Caki2 (cell line): ENCODE measurements around the gene LRRK1. TPM values are rescaled to one million over a fixed set of nuclear protein-coding genes. Genes with fewer than 3 reads are reported as not detected.

ENCODE experiments used
- DNase-seq: peaks from one replicate; pipeline ENCODE4 v3.0.0-alpha.2; 2015; ENCODE audit warnings: low read depth
- in situ Hi-C: cut with HindIII; loops from 2 replicates; pipeline ENCODE4 v1.10.0; 2016; ENCODE audit warnings: low sequenced_read_pairs, low pct_unique_long_range_greater_than_20kb, mixed read lengths
- total RNA-seq: library from RNA; depleted of rRNA; stranded (reverse); fragments of >200 nt; shearing (Covaris generic); gene quantifications from 2 replicates; pipeline ENCODE4 v1.2.3, GENCODE V29; 2014; ENCODE audit warnings: low replicate concordance

The LRRK1 gene
- total RNA-seq, 1 experiment from 2014 or later: 9.8 TPM

DNA sequence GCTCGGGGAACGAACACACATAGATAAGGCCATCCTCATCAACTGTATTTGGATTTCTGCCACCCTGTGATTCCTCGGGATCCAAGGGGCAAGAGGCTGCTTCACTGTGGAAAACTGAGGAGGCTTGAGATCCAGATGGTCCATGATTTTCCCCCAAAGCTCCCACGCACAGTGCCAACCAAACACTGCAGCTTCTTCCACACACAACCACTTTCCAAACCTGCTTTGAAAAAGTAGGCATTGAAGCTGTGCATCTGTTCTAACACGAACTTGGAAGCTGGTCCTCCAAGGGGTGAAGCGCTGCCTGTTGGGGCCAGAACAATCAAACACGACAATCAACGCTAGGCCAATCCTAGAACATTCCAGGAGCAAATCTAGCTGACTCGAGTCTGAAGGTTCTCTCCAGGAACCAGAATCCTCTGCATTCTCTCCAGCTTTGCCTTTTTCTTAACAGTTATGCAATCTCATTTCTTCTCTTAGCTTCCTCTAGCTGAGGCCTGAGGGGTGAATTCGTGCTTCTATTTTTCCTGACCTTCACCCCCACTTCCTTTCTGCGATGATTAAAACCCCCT is 104.4 kb downstream of the LRRK1 start:
- DNase-seq: no peak
- in situ Hi-C loops: no loop called here

DNA sequence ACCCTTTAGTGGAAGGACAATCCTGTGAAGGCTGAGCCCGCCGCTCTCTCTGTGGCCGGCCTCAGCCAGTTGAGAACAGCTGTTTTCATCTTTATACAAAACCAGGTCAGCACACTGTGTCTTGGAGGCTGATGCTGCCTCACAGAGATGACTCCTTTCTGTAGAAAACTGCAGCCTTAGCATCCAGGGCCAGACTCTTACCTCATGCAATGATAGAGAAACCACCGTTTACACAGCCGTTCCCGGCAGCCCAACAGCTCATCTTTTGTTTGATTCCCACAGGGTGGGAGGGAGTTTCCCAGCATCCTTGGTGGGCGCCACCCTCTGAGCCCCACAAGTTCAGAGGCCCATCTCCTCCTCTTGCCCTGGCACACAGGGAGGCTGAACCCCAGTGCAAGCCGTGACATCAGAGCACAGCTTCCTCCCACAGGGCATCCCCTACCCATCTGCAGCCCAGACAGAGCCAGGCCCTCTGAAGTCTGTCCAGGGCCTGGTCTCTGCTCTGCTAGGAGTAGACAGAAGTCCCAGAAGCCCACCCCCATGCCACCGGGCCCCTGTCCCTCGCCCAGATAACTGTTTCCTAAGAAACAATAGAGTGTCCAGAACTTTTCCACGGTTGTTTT is 105.0 kb downstream of the LRRK1 start:
- DNase-seq: no peak
- in situ Hi-C loops: no loop called here

DNA sequence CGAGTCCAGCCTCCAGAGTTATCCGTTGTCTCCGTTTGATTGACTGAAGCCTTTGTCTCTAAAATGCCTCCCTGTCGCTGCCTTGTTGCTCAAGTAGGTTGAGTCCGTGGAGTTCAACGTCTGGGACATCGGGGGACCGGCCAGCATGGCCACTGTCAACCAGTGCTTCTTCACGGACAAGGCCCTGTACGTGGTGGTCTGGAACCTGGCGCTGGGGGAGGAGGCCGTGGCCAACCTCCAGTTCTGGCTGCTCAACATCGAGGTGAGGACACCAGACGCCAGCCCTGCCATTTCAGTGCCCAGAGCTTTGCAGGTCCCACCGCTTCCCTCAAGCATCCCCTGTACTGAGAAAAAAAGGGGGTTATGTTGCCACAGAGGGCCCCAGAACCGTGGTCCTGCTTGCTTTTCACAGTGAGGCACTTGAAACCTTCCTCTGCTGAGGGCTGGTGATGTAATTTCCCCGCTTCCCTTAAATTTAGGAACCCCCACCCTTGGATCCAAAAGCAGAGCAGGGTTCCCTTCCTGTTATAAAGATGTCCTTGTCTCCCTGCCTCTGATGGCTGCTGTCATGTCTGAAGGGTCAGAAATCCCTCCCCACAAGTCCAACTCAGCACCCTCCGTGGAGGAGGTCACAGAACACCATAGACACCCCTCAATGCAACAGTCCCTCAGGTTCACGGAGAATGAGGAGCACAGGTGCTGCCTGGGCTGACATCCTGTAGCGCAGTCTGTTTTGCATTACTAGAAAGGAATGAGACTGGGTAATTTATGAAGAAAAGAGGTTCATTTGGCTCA is 105.7 kb downstream of the LRRK1 start:
- in situ Hi-C loops: no loop called here
- no peak for DNase-seq

DNA sequence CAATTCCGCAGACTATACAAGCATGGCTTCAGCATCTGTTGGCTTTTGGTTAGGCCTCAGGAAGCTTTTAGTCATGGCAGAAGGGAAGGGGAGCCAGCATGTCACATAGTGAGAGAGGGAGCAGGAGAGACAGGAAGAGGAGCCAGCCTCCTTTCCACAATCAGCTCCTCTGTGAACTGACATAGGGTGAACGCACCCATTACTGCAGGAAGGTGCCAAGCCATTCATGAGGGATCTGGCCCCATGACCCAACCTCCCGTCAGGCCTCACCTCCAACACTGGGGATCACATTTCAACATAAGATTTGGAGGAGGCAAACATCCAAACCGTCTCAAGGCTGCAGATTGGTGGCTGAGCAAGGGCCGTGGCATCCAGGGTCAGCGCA is 106.3 kb downstream of the LRRK1 start:
- no peak for DNase-seq

DNA sequence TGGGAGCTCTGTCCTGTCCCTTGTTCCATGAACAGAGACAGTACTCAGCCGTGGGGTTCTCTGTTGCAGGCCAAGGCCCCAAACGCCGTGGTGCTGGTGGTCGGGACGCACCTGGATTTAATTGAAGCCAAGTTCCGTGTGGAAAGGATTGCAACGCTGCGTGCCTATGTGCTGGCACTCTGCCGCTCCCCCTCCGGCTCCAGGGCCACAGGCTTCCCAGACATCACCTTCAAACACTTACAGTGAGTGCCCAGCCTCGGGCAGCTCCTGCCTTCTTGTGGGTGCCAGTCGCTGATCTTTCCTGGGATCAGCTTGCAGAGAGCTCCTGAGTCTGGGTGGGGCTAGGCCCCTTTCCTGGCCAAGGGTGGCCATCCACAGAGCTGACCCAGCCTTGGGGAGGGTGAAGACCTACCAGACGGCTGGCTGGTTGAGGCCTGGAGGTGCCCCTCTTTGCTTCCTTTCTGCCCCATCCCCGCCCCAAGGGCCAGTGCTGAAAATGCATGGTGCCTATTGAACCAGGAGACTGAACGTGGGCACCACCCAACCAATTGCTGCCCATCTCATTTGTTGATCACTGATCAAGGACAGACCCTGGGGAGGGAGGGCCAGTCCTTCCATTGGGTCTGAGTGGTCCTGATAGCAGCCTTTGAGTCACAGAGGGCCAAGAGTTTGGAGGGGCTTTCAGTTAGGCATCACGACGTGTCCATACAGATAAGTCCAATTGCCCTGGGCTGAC is 106.9 kb downstream of the LRRK1 start:
- in situ Hi-C loops: no loop called here
- DNase-seq: no peak

More for the DNA sequence above, 106.3 kb downstream of the LRRK1 start:
- in situ Hi-C loops: no loop called here

DNA sequence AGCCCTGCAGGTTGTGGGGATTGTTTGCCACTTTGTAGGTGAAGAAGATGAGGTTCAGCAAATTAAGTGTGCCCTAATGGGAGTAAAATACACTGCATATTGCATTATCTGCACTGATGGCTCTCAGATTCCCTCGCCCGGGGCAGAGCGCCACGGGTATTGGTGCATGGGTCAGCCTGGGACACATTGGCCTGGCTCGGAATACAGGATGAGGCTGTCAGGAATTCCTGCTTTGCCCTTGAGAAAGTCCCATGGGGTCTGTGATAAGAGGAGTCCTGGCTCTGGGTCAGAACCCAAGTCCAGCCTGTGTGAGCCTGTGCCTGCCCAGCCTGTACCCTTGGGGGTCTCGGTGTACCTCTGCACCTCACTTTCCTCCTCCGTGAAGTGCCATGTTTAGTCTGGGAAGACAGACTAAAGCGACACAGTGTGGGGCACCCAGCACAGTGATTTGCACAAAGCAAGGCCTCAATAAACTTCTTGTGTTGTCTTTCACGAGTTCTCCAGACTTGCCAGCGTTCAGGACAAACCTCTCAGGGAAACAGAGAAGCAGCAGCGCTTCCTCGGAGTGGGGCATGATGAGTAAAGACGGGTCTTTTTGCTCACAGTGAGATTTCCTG is 107.6 kb downstream of the LRRK1 start:
- in situ Hi-C loops: no loop called here
- no peak for DNase-seq

DNA sequence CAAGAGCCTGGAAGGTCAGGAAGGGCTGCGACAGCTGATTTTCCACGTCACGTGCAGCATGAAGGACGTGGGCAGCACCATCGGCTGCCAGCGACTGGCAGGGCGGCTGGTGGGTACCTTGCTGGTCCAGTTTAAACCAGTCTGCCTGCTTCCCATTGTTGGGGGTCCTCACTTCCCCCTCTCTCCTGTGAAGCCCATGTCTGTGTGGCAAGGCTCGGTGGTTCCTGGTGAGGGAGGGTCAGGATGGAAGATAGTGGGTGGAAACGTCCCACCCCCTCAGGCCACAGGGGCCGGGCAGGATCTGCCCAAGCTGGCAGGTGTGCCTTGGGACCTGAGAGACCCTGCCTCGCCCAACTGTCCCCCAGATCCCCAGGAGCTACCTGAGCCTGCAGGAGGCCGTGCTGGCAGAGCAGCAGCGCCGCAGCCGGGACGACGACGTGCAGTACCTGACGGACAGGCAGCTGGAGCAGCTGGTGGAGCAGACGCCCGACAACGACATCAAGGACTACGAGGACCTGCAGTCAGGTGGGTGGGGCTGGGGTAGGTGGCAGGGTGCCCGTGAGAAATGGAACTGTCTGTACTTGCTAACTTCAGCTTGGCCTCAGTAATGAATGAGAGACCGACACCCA is 108.2 kb downstream of the LRRK1 start:
- in situ Hi-C loops: no loop called here
- DNase-seq: no peak

DNA sequence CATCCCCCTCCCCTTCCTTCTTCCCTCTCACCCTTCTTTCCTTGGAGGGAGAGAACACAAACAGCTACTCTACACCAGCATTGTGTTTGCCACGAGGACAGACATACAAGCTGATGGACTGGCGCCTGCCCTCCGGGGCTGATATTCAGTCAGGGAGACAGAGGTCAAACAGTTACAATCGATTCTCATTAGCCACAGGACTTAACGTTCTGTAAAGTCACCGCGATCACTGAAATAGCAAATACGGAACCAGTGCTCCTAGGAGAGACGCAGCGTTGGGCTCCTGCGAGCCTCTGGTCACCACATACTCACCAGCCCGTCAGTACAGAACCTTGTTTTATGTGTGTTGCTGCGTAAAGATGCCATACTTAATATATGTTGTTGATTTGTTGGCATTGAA is 108.8 kb downstream of the LRRK1 start:
- no peak for DNase-seq
- in situ Hi-C loops: no loop called here

DNA sequence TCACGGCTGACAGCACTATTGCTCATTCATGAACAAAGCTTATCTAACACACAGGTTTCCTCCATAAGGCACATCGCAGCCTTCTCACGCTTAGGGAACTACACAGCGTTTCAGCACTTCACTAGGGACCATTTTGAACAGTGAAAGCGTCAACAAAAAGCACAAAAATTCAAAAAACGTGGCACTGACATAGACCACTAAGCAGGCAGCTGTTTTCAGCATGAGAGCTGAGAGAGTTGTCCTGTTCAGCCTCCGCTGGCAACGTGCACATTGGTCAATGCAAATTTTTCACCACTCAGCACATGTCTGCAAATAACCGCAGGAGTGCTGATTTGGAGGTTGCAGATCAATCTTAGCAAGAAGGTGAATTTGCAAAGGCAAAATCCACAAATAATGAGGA is 109.2 kb downstream of the LRRK1 start:
- no peak for DNase-seq
- in situ Hi-C loops: no loop called here

DNA sequence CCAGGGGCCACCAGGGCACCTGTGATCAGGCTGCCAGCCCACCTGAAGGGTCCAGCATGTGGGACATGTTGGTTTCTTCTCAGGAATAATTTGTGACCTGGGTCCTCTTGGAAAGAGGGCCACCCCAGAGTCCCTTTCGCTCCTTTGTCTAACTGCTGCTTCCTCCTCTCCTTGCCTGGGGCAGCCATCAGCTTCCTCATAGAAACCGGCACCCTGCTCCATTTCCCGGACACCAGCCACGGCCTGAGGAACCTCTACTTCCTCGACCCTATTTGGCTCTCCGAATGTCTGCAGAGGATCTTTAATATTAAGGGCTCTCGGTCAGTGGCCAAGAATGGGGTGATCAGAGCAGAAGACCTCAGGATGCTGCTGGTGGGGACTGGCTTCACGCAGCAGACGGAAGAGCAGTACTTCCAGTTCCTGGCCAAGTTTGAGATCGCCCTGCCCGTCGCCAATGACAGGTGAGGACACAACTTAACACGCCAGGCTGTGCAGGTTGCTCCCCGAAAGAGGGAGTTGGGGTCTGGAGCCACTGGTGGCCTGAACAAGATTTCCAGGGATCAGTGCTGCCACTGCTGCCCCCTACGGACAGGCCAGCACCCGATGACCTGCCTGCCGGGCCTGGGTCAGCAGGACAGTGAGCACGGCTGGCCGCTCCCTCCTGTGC is 109.7 kb downstream of the LRRK1 start:
- in situ Hi-C loops: no loop called here
- DNase-seq: no peak

DNA sequence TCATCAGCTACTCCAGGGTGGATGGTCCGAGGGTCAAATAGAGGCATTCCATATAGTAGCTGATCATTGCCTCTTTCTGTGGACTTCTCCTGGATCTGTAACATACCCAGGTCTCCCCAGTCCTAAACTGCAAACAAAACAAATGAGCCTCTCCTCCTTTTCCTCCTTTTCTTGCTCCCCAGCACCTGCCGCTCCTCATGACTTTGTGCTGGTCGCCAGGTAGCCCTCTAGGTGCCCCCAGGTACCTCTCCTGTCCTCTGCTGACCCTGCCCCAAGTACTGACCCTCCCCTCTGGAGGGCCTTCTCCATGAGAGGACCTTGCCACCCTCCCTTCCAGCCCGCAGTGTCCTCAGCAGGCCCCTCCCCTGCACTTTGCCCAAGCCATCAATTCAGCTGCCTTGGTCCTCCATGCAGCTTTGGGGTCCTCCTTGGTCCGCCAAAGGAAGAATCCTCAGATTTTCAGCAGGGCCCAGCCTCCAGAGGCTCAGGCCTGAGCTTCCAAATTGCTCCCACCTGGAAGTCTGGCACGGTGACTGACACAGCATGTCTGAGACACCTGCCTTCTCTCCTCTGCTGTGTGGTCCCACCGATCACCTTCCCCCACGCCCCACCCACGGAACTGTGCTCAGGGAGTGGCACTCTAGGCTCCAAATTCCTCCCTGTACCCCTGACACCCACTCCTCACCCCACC is 111.0 kb downstream of the LRRK1 start:
- in situ Hi-C loops: no loop called here

DNA sequence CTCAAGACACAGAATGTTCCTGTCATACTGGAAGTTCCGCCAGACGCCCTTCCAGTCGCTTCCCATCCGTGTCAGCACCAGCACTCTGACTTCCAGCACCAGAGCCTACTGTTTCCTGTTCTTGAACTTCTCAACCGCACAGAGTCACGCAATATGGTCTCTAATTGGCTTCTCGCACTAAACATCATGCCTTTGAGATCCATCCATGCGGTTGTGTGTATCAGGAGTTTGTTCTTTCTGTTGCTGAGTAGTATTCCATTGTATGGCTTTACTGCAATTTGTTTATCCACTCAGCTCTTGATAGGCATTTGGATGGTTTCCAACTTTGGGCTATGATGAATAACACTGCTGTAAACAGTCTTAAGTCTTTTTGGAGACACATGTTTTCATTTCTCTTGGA is 112.1 kb downstream of the LRRK1 start:
- in situ Hi-C loops: no loop called here
- DNase-seq: no peak

More for the DNA sequence above, 111.0 kb downstream of the LRRK1 start:
- DNase-seq: no peak

DNA sequence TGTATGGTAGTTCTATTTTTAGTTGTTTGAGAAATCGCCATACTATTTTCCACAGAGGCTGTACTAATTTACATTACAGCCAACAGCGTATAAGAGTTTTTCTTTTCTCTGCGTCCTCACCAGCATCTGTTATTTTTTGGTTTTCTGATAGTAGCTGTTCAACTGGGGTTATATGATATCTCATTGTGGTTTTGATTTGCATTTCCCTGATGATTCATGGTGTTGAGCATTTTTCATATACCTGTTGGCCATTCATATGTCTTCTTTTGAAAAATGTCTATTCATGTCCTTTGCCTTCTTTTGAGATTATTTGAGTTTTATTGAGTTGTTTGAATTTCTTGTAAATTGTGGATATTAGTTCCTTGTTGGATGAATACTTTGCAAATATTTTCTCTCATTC is 114.6 kb downstream of the LRRK1 start:
- in situ Hi-C loops: no loop called here
- DNase-seq: no peak

DNA sequence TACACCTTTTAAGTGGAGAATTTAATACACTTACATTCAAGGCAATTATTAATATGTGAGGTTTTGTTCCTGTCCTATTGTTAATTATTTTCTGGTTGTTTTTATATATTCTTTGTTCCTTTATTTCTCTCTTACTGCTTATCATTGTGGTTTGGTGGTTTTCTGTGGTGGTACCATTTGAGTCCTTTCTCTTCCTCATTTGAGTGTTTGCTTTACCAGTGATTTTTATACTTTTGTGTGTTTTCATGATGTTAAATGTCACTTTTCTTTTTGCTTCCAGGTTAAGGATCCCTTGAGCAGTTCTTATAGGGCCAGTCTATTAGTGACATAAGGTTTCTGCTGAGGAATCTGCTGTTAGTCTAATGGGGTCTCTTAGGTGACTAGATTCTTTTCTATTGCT is 116.5 kb downstream of the LRRK1 start:
- DNase-seq: no peak
- in situ Hi-C loops: no loop called here

DNA sequence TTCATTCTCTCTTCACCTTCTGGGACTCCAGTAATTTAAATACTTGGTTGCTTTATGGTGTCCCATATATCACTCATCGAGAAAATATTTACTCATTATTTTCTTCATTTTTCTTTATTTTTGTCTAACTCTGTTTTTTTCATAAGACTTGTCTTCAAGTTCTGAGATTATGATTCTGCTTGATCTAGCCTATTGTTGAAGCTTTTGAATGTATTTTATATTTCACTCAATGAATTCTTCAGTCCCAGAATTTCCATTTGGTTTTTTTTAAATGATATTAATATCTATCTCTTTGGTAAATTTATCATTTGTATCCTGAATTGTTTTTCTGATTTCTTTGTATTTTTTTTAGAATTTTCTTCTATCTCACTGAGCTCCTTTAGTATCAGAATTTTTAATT is 117.0 kb downstream of the LRRK1 start:
- in situ Hi-C loops: no loop called here
- no peak for DNase-seq

DNA sequence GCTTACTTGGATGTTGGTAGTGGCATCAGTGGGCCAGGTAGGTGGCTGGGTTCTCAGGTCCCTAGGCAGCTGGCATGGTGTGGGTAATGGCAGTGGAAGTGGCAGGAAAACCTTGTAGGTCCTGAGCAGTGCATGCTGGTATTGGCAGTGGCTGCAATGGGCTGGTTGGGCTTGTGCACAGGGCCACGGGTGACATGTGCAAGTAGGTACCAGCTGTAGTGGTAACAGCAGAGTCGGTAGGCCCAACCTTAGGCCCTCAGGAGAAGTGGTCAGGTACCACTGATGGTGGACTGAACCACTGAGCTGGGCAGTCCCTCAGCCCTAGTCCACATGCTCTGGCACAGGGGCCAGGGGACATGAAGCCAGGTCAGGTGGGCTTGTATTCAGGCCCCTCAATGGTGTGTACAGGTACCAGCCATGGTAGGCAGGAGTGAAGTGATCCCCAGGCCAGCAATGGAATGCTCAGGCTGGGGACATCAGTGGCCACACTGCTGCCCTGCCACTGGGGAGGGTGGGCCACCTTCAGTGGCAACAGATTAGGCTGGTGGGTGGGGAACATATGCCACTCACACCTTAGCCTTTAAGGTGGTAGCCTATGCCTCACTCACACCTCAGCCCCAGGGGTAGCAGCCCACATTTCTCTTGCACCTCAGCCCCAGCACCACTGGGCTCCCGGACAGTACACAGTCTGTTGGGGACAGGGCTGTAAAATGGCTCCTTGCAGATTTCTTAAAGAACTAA is 118.1 kb downstream of the LRRK1 start:
- DNase-seq: no peak
- in situ Hi-C loops: no loop called here
